NCI-H510A treated with DMSO at 0.1 percent for 48 hours (cell line): ENCODE data around the gene RGS7.
"Not testable (repeated sequence)": the region's sequence is repeated elsewhere in the genome, so short reads cannot be mapped to it uniquely, and the experiment has no call there.

Experiments used
- DNase-seq: peaks from one replicate; lab custom pipeline; 2025; lab: John Stamatoyannopoulos, UW

The RGS7 gene

GRCh38 chr1:240776237-240776636 lies 580.8 kb downstream of the RGS7 start:
- no peak for DNase-seq

GRCh38 chr1:240772131-240772530 lies 584.9 kb downstream of the RGS7 start:
- DNase-seq = no peak

GRCh38 chr1:240771450-240771849 lies 585.6 kb downstream of the RGS7 start:
- DNase-seq = no peak

- DNase-seq = peak; percentile 41
These were observed 588.0 kb downstream of the RGS7 start for GRCh38 chr1:240768979-240769378.

- no peak for DNase-seq
These were observed 590.2 kb downstream of the RGS7 start for GRCh38 chr1:240766831-240767230.

GRCh38 chr1:240765732-240766363 lies 591.2 kb downstream of the RGS7 start:
- no peak for DNase-seq

- DNase-seq = no peak
These were observed 593.2 kb downstream of the RGS7 start for GRCh38 chr1:240763771-240764170.

GRCh38 chr1:240763095-240763494 lies 593.9 kb downstream of the RGS7 start:
- DNase-seq = not testable (repeated sequence)

- not testable (repeated sequence) for DNase-seq
These were observed 594.5 kb downstream of the RGS7 start for GRCh38 chr1:240762471-240762987.

- not testable (repeated sequence) for DNase-seq
These were observed 598.2 kb downstream of the RGS7 start for GRCh38 chr1:240758777-240759176.

GRCh38 chr1:240758296-240758695 lies 598.7 kb downstream of the RGS7 start:
- DNase-seq = no peak

GRCh38 chr1:240747907-240748306 lies 609.1 kb downstream of the RGS7 start:
- DNase-seq = no peak

GRCh38 chr1:240743705-240744104 lies 613.3 kb downstream of the RGS7 start:
- no peak for DNase-seq

GRCh38 chr1:240739754-240740153 lies 617.3 kb downstream of the RGS7 start:
- DNase-seq = no peak

GRCh38 chr1:240739139-240739538 lies 617.9 kb downstream of the RGS7 start:
- no peak for DNase-seq

- no peak for DNase-seq
These were observed 619.2 kb downstream of the RGS7 start for GRCh38 chr1:240737766-240738265.

GRCh38 chr1:240737298-240737697 lies 619.7 kb downstream of the RGS7 start:
- no peak for DNase-seq

GRCh38 chr1:240734705-240735104 lies 622.3 kb downstream of the RGS7 start:
- not testable (repeated sequence) for DNase-seq

- no peak for DNase-seq
These were observed 623.0 kb downstream of the RGS7 start for GRCh38 chr1:240734001-240734400.

- peak; percentile 23 for DNase-seq
These were observed 624.6 kb downstream of the RGS7 start for GRCh38 chr1:240732390-240732789.
